Uterus (tissue), 2 donors: Measurements from ENCODE around the gene PTPN18.

ENCODE experiments used
- POLR2A ChIP-seq, 2 donors: fragments of 450-650 bp; IDR thresholded peaks; one replicate each; pipeline ENCODE4 v1.6.1; 2016; ENCODE audit warnings: antibody characterized with exemption in 2 of 2, mild to moderate bottlenecking in 1 of 2, moderate library complexity in 1 of 2
- TF ChIP-seq, protein P1 (sequence below), 4 experiments: fragments of 200-600 bp in 2 of 4; fragments of 450-650 bp in 2 of 4; sonication (generic) in 2 of 4; IDR thresholded peaks; one replicate each; pipeline ENCODE4 v1.5.1; 2016 to 2019; ENCODE audit warnings: antibody characterized with exemption in 4 of 4, mild to moderate bottlenecking in 2 of 4, moderate library complexity in 1 of 4

DNA sequence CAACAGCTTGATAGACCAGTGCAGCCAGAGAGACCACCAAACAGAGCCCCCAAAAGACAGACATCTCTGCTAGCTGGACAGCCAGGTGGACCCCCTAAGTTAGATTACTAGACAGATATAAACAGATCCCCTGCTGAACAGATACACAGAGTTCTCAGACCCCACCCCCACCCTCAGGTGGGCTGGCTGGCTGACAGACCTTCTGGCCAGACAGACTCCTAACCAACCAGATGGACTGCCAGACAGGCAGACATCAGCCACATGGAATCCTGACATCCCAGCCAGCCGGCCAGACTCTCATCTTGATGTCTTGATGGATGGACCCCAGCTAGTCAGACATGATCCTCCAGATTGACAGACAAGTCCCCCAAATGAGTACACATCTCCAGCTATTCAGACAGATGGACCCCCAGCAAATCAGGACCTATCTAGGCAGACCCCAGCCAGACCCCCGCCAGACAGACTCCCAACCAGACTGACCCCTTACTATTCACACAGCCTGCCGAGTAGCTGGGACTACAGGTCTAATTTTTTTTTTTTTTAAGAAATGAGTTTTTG, 18.0 kb downstream of the PTPN18 start:
- no peak for TF ChIP-seq POLR2A (IDR thresholded peaks at IDR 0.05)
- TF ChIP-seq, protein P1, sequence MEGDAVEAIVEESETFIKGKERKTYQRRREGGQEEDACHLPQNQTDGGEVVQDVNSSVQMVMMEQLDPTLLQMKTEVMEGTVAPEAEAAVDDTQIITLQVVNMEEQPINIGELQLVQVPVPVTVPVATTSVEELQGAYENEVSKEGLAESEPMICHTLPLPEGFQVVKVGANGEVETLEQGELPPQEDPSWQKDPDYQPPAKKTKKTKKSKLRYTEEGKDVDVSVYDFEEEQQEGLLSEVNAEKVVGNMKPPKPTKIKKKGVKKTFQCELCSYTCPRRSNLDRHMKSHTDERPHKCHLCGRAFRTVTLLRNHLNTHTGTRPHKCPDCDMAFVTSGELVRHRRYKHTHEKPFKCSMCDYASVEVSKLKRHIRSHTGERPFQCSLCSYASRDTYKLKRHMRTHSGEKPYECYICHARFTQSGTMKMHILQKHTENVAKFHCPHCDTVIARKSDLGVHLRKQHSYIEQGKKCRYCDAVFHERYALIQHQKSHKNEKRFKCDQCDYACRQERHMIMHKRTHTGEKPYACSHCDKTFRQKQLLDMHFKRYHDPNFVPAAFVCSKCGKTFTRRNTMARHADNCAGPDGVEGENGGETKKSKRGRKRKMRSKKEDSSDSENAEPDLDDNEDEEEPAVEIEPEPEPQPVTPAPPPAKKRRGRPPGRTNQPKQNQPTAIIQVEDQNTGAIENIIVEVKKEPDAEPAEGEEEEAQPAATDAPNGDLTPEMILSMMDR (IDR thresholded peaks at IDR 0.05) = no peak
